ENCODE measurements around the gene RAD51B.

The RAD51B gene

DNA sequence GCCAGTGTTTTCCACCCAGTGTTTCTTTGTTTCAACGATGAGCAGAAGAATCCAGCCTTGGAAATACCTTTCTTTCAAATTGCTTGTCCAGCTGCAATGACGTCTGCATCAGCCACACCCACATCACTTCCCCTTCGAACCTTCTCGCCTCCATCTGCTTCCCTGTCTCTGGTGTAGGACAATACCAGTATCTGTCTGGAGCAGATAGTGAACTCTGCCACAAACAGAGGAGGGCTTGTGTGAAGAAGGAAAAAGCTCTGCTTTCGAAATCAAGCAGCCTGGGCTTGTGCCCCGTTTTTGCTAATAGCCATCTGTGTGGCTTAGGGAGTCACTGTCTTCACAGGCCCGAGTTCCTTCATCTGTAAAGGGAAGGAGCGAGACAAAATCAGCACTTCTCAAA is 557.9 kb downstream of the RAD51B start:
- no peak for DNase-seq (ENCODE audit: low read depth in 2 of 2)

DNA sequence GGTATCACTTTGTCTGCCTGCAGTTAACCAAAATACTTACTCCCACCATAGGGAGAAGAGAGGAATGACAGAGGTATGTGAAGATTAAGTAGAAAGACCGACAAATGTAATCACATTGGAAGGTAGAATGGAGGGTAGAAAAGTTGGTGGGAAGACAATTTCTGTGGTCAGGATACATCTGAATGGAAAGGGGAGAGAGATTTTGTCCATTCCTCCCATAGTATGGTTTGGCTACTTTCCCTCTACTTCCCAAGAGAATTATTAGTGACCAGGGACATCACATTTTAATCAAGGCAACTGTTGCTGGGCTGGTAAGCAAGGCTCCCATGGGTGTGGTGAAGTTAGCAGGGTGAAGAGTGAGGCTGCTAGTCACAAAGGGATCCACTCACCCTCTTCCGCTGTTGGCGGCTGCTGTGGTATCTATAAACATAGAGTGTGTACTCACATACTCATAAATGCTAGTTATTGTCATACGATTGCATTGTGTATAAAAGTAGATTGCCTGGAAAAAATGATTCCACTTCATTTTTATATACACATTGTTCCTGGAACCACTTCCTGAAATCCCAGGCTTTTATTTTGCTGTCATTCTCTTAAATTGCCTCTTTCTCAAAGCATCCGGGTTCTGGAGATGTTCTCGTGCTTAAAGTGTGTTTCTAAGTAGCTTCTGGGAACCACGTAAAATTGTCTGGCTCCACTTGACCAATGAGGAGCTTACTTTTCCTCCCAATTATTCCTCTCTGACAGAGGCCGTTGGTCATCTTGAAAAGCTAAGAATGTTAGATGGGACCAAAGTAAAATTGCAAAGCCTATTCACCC is 560.1 kb downstream of the RAD51B start:
- DNase-seq (ENCODE audit: low read depth in 2 of 2), result no peak

DNA sequence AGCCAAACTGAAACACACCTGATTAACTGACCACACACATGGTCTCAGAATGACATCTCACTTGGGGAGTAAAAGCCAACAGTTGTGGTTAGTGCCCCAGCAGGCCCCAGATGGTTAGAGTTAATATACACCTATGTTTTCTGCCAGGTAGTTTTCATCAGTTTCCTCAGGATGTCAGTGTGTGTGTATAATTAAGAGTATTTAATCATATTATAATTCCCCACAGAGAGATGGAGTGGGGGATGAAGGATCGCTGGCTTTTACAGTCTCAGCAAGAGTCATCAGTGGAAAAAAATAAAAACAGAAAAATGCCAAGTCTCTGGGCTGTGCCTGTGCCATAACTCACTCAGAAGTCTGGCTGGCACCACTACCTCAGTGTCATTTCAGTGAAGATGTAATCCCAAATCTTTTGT is 560.8 kb downstream of the RAD51B start:
- no peak for DNase-seq (ENCODE audit: low read depth in 2 of 2)

DNA sequence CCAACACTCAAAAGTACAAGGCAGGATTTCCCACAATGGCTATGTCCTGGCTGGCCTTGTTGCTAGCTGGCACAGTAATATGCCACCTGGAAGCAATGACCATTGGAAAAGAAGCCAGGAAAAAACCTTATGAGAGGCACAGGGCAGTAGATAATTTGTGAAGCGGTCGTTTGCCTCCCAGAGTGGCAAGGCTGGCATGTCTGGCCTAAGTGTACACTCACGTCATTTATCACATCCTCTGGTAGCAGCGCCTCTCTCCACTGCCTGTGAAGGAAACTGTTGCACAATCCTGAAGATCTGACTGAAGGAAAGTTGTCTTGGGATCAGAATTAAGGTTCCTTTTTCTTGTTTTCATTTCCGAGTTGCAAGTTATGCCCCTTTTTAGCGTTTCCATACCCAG is 564.8 kb downstream of the RAD51B start:
- no peak for DNase-seq (ENCODE audit: low read depth in 2 of 2)

DNA sequence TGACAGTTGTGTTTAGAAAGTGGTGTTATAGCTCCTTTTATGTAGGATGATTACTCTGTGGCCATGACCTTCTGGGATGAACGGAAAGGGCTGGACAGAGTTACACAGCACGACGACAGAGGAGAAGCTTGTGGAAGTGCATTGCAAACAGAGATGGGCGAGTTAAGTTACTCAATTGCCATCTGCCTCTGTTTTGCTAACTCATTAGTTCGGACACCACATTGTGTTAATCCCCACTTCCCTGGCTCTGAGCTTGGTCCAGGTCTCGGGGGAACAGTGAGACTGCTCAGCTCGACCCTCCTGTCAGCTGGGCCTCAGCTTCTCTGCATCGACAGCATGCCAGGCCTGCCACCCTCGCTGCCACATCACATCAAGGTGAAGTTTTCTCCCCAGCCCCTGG is 565.3 kb downstream of the RAD51B start:
- no peak for DNase-seq (ENCODE audit: low read depth in 2 of 2)

DNA sequence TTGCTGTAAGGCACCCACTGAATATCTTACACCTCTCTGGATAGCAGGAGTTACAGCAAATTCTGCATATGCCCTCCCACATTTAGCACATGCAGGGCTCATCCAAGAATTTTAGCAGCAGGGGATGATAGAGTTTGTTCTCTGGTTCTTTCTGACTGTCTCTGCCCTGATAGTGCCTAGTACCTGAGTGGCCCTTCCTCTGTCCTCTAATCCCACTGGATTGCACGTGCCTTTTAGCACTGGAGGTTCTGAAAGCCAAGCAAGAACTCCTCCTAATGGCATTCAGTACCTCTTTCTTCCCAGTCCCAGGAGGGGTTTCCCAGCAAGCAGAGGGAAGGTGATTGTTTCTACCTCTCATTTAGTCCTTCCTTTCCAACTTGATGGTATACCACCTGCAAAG is 566.9 kb downstream of the RAD51B start:
- no peak for DNase-seq (ENCODE audit: low read depth in 2 of 2)

DNA sequence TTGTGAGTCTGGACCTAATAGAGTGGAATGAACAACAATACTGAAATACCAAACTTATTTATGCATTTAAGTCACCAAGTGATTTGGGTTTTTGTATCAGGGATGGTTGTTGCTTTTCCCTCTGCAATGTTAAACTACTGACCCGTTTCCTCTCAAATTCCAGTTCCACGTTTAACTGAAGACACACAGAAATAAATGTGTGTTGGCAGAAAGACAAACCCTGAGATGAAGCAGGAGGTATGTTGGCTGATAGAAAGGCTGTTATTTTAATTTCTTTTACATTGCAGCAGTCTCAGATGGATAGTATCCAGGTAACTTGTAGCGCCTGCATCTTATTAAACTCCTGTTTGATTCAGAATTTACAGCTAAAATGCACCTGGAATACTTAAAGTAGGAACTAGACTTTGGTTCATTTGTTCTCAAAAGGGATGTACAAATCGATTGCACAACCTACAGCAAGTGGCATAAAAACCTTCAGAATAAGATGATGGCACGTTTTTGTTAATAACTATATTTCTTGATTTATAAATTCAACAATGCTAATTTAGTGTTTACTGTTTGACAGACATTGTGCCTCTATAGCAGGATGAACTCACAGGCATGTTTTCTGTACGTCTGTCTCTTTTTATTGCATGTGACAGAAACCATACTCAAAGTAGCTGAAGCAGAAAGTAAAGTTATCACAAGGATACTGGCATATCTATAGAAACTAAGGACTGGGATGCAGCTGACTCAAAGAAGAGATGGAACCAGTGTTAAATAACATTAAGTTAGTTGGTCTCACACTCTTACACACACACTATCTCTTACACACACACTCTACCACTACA is 567.6 kb downstream of the RAD51B start:
- no peak for DNase-seq (ENCODE audit: low read depth in 2 of 2)

DNA sequence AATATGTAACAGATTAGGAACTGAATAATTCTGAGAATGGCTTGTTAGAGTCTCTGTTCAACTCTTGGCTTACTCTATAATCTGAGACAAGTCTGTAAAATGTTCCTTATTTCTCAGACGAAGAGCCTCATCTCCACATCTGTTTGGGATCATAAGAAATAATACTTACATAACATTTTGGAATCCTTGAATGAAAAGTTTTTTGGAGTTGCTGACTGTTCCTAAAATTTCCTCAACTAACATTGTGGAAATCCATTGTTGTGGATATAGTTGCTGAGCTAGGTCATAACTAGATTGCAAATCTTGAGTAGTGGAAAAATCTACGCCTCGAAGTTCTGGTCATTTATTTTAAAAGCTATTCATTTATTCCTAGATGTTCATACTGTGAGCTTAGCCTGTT is 570.4 kb downstream of the RAD51B start:
- no peak for DNase-seq (ENCODE audit: low read depth in 2 of 2)

DNA sequence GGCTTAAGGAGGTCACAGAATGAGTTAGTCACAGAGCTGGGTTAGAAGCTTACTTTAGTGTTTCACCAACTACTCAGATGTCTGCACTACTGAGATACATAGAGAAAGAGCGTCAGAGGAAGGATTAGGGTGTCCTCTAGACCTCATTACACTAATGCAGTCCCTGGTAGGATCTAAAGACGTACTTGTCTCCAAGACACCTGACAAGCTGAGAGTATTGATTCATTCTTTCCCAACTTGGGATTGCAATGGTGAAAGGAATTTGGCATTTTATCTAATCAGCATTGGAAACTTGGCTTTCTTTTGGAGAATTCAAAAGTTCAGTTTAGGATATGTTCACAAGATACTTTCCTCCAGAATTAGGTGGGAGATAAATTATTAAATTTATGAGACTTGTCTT is 571.2 kb downstream of the RAD51B start:
- DNase-seq (ENCODE audit: low read depth in 2 of 2), result no peak

DNA sequence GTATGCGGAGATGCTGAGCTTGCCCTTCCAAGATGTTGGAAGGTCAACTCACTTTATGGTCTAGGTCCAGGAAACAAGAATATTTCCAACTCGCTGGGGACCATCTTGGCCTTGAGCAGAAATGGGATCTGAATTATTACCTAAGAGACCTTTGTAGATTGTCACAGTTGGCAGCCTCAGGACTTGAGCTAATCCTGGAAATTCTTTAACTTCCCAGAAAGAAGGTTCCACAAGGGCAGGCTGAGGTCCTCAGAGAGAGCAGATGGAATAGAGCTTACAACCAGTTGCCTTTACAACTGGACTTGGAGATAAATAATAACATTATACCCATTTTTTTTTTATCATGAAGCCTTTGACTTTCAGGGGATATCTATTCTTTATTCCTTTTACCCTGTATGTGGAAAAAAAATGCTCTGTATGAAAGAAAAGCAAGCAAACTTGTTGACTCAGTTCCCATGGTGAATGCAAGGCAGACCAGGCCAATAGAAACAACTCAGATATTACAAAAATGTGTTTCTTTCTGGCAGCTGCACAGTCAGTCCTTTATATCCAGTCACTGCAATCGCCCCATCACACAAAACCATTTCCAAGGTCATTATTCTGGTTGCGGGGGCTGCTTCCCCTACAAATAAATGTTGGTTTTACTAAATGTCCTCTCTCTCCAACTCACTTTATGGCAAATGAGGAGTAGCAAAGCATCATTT is 571.9 kb downstream of the RAD51B start:
- no peak for DNase-seq (ENCODE audit: low read depth in 2 of 2)

DNA sequence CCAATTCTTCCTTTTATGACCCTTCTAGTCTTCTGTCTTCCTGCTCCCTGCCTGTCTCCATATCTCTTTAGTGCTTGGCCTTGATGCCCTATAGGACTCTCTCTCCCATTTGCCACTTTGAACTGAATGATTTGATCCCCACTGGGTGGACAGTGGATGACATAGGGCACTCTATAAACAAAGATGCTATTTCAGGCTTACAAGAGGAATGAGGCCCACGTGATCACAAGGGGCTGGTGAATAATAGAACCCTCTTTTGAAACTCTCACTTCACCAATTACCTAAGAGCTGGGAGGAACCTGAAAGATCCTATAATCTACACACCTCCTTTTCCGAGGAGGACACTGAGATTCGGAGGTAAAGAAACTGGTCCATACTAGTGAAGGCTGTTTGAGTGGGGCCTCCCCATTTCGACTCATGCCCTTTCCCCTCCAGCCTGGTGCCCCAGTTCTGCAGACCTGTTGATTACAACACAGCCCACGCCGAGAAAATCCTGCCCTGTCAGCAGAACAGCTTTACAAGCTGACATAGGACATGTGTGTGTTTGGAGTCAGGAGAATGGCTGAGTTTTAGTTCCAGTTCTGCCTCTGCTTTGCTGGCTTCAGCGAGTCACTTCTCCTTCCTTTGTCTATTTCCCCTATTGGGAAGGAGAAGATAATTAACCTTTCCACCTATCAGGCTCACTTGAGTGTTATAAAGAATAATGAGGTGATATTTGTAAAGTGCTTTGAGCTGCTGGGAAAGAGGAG is 573.0 kb downstream of the RAD51B start:
- DNase-seq (ENCODE audit: low read depth in 2 of 2), result no peak

DNA sequence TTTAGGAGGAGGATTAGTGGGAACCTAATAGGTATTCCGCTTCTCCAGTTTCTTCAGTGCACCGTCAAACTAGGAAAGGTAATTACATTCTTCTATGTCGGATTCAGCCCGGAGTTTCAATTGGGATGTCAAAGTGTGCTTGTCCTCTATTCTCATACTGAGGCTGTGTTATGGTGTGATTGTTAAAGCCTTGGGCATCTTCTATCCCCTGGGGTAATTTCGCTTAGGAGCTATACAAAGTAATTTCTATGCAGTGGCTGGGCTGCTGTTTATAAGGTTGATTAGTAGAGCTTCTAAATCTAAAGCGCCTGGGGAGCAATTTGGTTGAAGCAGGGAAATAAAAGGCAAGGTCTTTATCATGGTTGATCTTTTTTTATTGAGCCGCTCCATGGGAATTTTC is 573.7 kb downstream of the RAD51B start:
- no peak for DNase-seq (ENCODE audit: low read depth in 2 of 2)

DNA sequence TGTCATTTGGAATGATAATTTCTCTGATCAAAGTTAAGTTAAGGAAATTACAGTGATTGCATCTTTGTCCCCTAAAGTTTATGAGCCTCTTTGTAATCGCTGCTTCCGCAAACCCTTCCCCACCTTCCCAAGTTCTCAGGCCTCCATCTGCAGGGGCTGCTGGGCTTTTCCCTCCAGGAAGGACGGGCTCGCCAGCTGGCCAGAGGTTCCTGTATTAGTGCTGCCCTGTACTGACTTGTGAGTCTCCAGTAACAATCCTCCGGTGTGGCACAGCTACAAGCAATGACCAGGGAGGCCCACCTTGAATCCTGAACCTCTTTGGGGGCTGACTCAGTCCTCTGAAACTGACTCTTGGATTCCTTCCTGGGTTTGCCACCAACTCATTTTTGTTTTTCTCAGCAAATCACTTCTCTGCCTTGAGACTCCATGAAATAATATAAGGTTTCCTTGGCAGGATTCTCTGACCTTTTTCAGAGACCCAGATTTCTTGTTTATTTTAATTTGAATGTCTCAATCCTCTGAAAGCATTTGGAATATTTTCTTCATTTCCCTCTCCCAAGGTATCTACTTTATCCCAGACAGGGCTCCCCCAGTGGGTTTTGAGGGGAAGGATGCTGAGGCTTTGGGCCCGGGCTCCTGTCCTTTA is 574.7 kb downstream of the RAD51B start:
- no peak for DNase-seq (ENCODE audit: low read depth in 2 of 2)

DNA sequence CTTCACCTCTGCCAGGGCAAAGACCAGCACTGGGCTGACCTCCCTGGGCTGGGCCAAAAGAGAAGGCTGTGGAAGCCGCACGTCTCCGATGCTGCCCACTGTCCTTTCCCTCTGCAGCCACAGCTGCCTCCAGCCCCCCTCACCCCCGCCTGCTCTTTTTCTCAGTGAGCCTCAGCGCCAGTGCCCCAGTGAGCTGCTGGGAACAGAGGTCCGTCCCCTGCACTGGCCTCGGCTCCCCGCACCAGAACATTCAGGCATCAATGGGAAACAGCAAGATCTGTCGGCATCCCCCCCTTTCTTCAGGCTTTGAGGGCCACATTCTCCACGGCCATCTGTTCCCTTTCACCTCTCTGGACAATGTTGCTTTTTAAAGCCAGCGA is 575.2 kb downstream of the RAD51B start:
- DNase-seq (ENCODE audit: low read depth in 2 of 2), result no peak

DNA sequence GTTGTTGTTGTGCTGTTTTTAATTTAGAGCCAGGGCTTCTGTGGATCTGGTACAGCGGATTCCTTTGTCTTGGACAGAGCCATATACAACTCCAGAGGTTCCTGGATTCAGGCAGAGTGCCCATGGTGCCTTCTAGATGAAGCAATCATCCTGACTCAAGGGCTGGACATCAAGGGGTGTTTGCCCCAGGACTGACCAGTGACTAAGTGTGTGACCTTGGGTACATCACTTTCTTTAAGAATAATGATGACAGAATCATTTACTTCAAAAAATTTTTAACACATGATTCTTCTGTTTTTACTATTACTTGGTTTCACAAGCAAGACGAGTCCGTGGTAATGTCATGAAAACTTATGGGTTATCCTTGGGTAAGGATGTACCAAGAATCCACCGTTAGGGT is 576.0 kb downstream of the RAD51B start:
- no peak for DNase-seq (ENCODE audit: low read depth in 2 of 2)

DNA sequence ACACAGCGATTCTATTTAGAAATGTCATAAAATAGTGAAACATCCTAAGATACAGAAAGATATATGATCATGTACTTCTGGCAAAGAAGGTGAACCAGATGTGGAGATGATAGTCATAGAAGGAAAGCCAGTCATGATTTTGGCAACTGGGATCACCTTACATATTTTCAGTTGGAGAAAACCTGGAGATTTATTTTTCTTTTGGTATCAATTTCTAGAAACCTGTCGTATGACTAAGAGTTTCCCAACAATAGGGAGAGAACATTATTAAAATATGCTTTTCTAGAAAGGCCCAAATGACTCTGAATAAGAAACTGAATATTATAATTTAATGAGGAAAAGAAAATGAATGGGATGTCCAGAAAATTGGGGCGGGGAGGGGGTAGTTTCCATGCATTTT is 576.9 kb downstream of the RAD51B start:
- no peak for DNase-seq (ENCODE audit: low read depth in 2 of 2)

DNA sequence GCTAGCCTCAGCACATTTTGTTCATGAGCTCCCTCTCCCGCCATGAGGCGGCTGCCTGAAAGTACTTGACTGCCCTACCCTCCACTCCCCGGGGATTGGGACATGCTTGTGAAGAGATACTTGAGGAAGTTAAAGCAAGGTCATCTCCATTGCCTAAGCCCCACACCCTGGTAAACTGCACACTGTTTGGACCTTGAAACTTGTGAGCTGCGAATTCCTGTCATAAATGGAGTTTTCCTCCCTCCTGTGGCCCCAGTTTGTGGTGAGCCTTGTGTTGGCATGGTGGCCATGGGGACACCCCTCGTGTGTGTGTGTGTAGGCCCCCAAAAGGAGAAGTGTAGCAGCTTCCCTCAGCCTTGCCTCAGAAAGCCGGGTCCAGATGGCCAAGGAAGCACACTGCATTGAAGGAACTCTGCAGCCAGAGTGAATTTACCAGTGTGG is 577.8 kb downstream of the RAD51B start:
- DNase-seq (ENCODE audit: low read depth in 2 of 2), result no peak

DNA sequence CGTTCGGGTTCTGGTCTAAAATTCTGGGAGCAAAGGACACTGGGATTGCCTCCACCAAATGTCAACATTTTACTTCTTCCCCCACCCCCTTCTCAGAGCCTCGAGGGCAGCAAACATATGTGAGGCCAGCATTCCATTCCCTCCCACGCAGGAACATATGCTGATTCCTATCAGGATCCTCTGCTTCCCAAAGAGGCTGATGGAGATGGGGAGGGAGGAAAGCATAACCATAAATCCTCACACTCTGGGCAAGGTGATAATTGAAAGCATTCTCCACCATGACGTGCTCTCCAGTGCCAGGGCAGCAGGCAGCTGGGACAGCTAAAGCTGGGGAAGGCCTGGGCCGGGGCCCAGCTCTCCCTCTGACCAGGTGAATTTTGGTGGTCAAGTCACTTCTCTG is 578.2 kb downstream of the RAD51B start:
- DNase-seq (ENCODE audit: low read depth in 2 of 2), result no peak

DNA sequence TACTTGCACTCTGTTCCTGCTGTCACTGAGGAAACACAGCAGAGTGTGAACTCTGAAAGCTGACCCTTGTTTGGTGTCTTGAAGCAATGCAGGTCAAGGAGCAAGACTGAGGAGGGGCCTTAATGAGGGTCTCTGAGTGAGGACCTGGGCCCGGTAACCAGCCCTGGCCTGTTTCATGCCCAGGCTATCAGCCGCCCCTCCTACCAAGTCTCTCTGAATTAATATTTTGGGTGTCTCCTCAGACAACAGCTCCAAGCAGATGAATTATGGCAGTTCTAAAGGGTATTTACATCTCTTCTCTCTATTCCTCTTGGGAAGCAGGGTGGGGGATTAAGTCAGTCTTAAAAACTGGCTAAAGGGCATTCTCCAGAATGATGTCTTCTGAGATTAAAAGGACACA is 578.8 kb downstream of the RAD51B start:
- DNase-seq (ENCODE audit: low read depth in 2 of 2), result no peak

DNA sequence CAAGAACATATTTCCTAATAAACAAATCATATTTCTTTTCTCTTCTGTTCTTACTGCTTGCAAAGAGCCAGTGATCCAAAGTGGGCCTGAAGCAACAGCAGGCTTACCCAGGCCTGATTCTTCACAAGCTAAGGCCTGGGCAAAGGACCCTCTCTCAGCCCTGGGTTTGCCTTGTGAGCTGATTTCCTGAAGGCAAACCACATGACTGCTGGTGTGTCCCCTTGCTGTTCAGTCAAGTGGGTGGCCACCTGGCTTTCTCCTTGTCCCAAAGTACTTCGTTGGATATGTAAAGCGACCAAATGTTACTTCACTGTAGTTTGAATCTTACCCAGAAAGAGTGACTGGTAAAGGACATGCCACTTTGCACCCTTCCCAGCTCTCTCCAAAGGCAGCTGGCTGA is 580.4 kb downstream of the RAD51B start:
- no peak for DNase-seq (ENCODE audit: low read depth in 2 of 2)

DNA sequence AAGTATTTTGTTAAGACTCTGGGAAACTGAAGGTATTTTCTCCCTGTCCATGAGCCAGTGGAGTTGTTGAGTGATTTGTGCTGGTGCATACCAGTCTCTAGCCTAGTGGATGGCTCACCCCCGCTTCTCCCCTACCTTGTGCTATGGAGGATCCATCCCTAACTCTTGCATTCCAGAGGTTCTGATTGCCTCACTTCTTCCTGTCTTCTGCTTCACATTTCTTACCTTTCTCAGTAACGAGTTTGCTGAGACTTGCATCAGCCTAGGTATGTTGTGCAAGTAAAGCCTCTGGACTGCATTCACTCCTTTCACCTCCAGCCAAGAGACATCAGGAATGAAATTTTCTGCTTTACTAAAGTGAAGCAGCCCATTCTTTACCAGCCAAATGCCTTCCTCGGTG is 581.7 kb downstream of the RAD51B start:
- no peak for DNase-seq (ENCODE audit: low read depth in 2 of 2)
